ENCODE results near the gene BUB1. TPM values are rescaled to one million over a fixed set of nuclear protein-coding genes. Genes with fewer than 3 reads are reported as not detected.

Gene BUB1
- total and polyA plus RNA-seq, 2 experiments from 2014 or later, result 13.0 to 21.3 TPM

DNA sequence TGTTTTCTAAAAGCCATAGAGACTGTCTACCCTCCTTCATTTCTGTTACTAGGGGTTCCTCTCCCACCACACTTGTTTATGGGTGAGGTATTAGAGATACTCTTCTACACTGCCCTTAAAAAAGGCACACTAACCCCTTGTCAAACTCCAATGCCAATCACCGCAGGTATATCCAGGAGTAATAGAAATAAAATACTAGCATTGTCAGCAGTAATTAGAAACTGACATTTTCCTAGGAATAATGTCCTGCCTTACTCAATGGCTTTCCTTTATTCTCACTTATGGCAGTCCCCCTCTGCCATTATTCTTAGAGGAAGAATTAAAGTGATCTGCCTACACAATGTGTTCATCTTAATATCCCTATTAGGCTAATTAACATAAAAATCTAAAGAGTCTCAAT, 5.0 kb upstream of the BUB1 start:
- DNase-seq, result no peak
- H3K4me3 ChIP-seq, result no peak overlapping the region
- no peak overlapping the region for H2AFZ ChIP-seq
- no peaks in the 10 kb centered on the region for H3K79me2 ChIP-seq (ENCODE audit: insufficient read depth)
- 0 out of 2 replicates have a peak, but pooled peaks cover 4% of the 10 kb centered on the region for H3F3A ChIP-seq (ENCODE audit: insufficient read depth)
- H4K20me1 ChIP-seq (ENCODE audit: insufficient read depth), result no peaks in the 10 kb centered on the region
- WGBS, 2 experiments (ENCODE audit: low coverage in 1 of 2, low lambda C conversion rate in 2 of 2, missing lambda C conversion rate in 2 of 2), result 64 to 71% methylated on average over 1 of the region's 1 CpG
- H3K9me3 ChIP-seq (ENCODE audit: low read depth), result no peaks in the 10 kb centered on the region
- no peak overlapping the region for H3K9ac ChIP-seq
- H3K9me2 ChIP-seq (ENCODE audit: insufficient read depth), result no peaks in the 10 kb centered on the region
- H3K4me2 ChIP-seq (ENCODE audit: unreplicated experiment), result no peak overlapping the region
- TF ChIP-seq EZH2 (IDR thresholded peaks at IDR 0.05; ENCODE audit: insufficient read depth, poor library complexity, severe bottlenecking), result no peak
- no peak for TF ChIP-seq EZH2phosphoT487 (IDR thresholded peaks at IDR 0.05; ENCODE audit: insufficient read depth, low read depth)
- peaks cover 9% of the 10 kb centered on the region; the same call in 1 of the 2 replicates for H3K4me1 ChIP-seq (ENCODE audit: insufficient read depth)
- in situ Hi-C loops (cut with MboI), result no loop called here
- peaks cover 27% of the 10 kb centered on the region; the same call in 1 of the 2 replicates for H3K27me3 ChIP-seq (replicated peaks; ENCODE audit: insufficient read depth)
- no peaks in the 10 kb centered on the region for H3K36me3 ChIP-seq (ENCODE audit: low read depth)
- H3K27ac ChIP-seq, result no peak overlapping the region

DNA sequence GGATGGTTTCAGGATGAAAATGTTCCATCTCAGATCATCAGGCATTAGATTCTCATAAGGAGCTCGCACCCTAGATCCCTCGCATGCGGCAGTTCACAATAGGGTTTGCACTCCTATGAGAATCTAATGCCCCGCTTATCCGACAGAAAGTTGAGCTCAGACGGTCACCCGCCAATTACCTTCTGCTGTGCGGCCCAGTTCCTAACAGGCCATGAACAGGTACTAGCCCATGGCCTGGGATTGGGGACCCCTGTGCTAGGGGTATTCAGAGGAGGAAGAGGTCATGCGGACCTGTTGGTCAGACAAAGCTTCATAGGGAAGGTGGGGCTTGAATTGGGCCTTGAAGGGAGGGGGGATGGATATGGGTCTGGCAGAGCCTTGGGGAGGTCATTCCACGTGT, 4.4 kb upstream of the BUB1 start:
- no peaks in the 10 kb centered on the region for H3K9me3 ChIP-seq (ENCODE audit: low read depth)
- in situ Hi-C loops (cut with MboI), result no loop called here
- WGBS, 2 experiments (ENCODE audit: low coverage in 1 of 2, low lambda C conversion rate in 2 of 2, missing lambda C conversion rate in 2 of 2), result 78 to 83% methylated on average over 7 to 10 of the region's 10 CpGs
- DNase-seq, result no peak
- TF ChIP-seq EZH2 (IDR thresholded peaks at IDR 0.05; ENCODE audit: insufficient read depth, poor library complexity, severe bottlenecking) (no peak), EZH2phosphoT487 (IDR thresholded peaks at IDR 0.05; ENCODE audit: insufficient read depth, low read depth) (no peak)
- H3K27me3 ChIP-seq (replicated peaks; ENCODE audit: insufficient read depth), result peaks cover 21% of the 10 kb centered on the region; the same call in 1 of the 2 replicates
- H3F3A ChIP-seq (ENCODE audit: insufficient read depth), result 0 out of 2 replicates have a peak, but pooled peaks cover 4% of the 10 kb centered on the region
- H3K4me3 ChIP-seq, result no peak overlapping the region
- no peak overlapping the region for H3K9ac ChIP-seq
- no peak overlapping the region for H2AFZ ChIP-seq
- peaks cover 5% of the 10 kb centered on the region for H3K79me2 ChIP-seq (ENCODE audit: insufficient read depth)
- no peaks in the 10 kb centered on the region for H3K36me3 ChIP-seq (ENCODE audit: low read depth)
- H3K27ac ChIP-seq, result no peak overlapping the region
- peaks cover 9% of the 10 kb centered on the region; the same call in 1 of the 2 replicates for H3K4me1 ChIP-seq (ENCODE audit: insufficient read depth)
- H4K20me1 ChIP-seq (ENCODE audit: insufficient read depth), result no peaks in the 10 kb centered on the region
- H3K4me2 ChIP-seq (ENCODE audit: unreplicated experiment), result no peak overlapping the region
- H3K9me2 ChIP-seq (ENCODE audit: insufficient read depth), result no peaks in the 10 kb centered on the region

DNA sequence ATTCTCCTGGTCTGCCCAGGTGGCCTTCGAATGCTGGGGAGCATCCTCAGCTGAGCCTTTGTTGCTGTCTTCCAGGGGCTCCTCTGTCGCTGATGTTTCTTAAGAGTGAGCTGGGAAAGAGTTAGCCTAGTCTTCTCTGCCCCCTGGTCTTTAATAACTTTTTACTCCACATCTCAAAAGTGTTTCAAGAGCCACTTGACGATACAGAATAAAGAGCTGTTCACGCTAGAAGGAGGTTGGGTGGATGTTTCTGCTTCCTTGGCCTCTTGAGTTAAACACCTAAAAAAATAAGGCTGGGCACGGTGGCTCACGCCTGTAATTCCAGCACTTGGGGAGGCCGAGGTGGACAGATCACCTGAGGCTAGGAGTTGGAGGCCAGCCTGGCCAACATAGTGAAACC, 2.8 kb upstream of the BUB1 start:
- H3F3A ChIP-seq (ENCODE audit: insufficient read depth), result 0 out of 2 replicates have a peak, but pooled peaks cover 4% of the 10 kb centered on the region
- no peak for TF ChIP-seq EZH2phosphoT487 (IDR thresholded peaks at IDR 0.05; ENCODE audit: insufficient read depth, low read depth)
- TF ChIP-seq EZH2 (IDR thresholded peaks at IDR 0.05; ENCODE audit: insufficient read depth, poor library complexity, severe bottlenecking), result no peak
- 82% methylated on average over 7 of the region's 7 CpGs for WGBS, 2 experiments (ENCODE audit: low coverage in 1 of 2, low lambda C conversion rate in 2 of 2, missing lambda C conversion rate in 2 of 2)
- no peak for DNase-seq
- no peak overlapping the region for H3K27ac ChIP-seq
- H4K20me1 ChIP-seq (ENCODE audit: insufficient read depth), result no peaks in the 10 kb centered on the region
- H3K9ac ChIP-seq, result no peak overlapping the region
- peaks cover 16% of the 10 kb centered on the region for H3K4me1 ChIP-seq (ENCODE audit: insufficient read depth)
- no peak overlapping the region for H2AFZ ChIP-seq
- in situ Hi-C loops (cut with MboI), result no loop called here
- H3K4me3 ChIP-seq, result no peak overlapping the region
- 0 out of 2 replicates have a peak, but pooled peaks cover 15% of the 10 kb centered on the region for H3K27me3 ChIP-seq (replicated peaks; ENCODE audit: insufficient read depth)
- H3K36me3 ChIP-seq (ENCODE audit: low read depth), result no peaks in the 10 kb centered on the region
- H3K9me3 ChIP-seq (ENCODE audit: low read depth), result no peaks in the 10 kb centered on the region
- H3K9me2 ChIP-seq (ENCODE audit: insufficient read depth), result no peaks in the 10 kb centered on the region
- H3K4me2 ChIP-seq (ENCODE audit: unreplicated experiment), result no peak overlapping the region
- H3K79me2 ChIP-seq (ENCODE audit: insufficient read depth), result peaks cover 21% of the 10 kb centered on the region

DNA sequence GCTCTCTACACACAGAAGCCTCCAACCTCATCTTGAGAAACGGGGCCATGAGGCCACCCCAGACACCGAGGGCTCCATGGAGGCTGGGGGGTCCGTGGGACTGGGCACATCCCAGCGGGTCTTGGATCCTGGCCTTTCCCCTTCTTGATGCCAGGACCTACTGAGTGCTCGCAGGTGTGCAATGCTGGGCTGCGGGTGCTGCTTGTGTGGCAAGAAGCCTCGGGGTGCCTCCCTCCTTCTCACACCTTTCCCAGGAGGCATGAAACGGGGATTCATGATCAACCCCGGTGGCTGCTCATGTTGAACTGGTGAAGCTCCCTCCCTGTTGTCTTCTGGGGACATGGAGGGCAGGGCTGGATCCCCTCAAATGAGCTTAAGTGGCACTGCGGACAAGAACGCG, 2.0 kb upstream of the BUB1 start:
- peak overlapping the region; percentile 99; the same call in 1 of the 2 replicates for H2AFZ ChIP-seq

More for the DNA sequence above, 2.0 kb upstream of the BUB1 start:
- Histone ChIP-seq H3F3A (ENCODE audit: insufficient read depth) (0 out of 2 replicates have a peak, but pooled peaks cover 9% of the 10 kb centered on the region), H3K9me3 (ENCODE audit: low read depth) (no peaks in the 10 kb centered on the region), H3K36me3 (ENCODE audit: low read depth) (no peaks in the 10 kb centered on the region), H3K4me3 (no peak overlapping the region), H3K9me2 (ENCODE audit: insufficient read depth) (no peaks in the 10 kb centered on the region), H3K79me2 (ENCODE audit: insufficient read depth) (peaks cover 29% of the 10 kb centered on the region), H3K4me1 (ENCODE audit: insufficient read depth) (peaks cover 24% of the 10 kb centered on the region), H4K20me1 (ENCODE audit: insufficient read depth) (no peaks in the 10 kb centered on the region), H3K4me2 (ENCODE audit: unreplicated experiment) (no peak overlapping the region), H3K27me3 (replicated peaks; ENCODE audit: insufficient read depth) (0 out of 2 replicates have a peak, but pooled peaks cover 9% of the 10 kb centered on the region), H3K27ac (no peak overlapping the region), H3K9ac (no peak overlapping the region)
- no peak for TF ChIP-seq EZH2phosphoT487 (IDR thresholded peaks at IDR 0.05; ENCODE audit: insufficient read depth, low read depth)
- TF ChIP-seq EZH2 (IDR thresholded peaks at IDR 0.05; ENCODE audit: insufficient read depth, poor library complexity, severe bottlenecking), result no peak
- in situ Hi-C loops (cut with MboI), result no loop called here
- WGBS, 2 experiments (ENCODE audit: low coverage in 1 of 2, low lambda C conversion rate in 2 of 2, missing lambda C conversion rate in 2 of 2), result 81 to 86% methylated on average over 10 to 12 of the region's 12 CpGs
- no peak for DNase-seq

All from GM23248 (cell line).